ENCODE measurements around the gene SCYL3. TPM values are rescaled to one million over a fixed set of nuclear protein-coding genes. Genes with fewer than 3 reads are reported as not detected.
"Not testable (repeated sequence)": the region's sequence is repeated elsewhere in the genome, so short reads cannot be mapped to it uniquely, and the experiment has no call there.

The SCYL3 gene, protein sequence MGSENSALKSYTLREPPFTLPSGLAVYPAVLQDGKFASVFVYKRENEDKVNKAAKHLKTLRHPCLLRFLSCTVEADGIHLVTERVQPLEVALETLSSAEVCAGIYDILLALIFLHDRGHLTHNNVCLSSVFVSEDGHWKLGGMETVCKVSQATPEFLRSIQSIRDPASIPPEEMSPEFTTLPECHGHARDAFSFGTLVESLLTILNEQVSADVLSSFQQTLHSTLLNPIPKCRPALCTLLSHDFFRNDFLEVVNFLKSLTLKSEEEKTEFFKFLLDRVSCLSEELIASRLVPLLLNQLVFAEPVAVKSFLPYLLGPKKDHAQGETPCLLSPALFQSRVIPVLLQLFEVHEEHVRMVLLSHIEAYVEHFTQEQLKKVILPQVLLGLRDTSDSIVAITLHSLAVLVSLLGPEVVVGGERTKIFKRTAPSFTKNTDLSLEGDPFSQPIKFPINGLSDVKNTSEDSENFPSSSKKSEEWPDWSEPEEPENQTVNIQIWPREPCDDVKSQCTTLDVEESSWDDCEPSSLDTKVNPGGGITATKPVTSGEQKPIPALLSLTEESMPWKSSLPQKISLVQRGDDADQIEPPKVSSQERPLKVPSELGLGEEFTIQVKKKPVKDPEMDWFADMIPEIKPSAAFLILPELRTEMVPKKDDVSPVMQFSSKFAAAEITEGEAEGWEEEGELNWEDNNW
- 4.4 and 7.5 TPM in 2 replicates for total RNA-seq

DNA sequence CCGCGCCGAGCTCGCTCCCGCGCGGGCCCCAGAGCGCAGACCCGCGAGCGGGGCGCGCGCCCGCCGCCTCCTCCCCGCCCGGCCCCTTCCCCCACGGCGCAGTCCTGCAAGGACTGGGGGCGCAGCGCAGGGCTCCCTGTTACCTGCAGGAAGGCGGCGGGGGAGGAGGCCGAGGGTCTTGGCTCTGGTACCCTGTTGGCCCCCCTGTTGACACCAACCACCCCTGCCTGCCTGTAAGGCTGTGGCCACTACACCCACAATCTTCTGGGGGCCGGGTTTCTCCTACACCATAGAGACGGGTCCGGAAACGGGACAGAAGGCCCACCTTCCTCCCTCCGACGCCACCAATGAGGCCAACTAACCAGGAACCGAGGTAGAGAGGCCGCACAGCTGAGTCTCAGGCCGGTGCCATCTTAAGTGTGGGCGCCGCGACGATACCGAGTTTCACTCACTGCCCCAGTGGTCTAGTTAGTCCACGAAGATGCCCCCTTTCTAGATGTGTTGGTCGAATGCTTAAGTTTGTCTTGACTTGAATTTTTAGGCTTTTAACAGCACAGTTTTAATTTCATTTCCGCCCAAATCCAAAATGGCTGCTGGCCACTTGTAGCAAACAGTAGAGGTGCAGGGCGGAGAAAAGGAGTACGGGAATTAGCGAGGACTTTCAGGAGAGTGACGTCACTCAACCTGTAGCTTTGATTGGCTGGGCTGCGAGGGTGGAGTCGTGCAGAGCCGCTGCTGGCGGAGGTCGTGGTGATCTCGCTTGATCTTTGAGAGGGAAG is at the start of gene SCYL3:
Gene SCYL3, minus strand, starts transcription at position 252 of the 779 bp plus-strand sequence. CDS start 5,056 bp downstream, outside the sequence.
- DNase-seq (ENCODE audit: low read depth in 2 of 2): peak; percentile 98

DNA sequence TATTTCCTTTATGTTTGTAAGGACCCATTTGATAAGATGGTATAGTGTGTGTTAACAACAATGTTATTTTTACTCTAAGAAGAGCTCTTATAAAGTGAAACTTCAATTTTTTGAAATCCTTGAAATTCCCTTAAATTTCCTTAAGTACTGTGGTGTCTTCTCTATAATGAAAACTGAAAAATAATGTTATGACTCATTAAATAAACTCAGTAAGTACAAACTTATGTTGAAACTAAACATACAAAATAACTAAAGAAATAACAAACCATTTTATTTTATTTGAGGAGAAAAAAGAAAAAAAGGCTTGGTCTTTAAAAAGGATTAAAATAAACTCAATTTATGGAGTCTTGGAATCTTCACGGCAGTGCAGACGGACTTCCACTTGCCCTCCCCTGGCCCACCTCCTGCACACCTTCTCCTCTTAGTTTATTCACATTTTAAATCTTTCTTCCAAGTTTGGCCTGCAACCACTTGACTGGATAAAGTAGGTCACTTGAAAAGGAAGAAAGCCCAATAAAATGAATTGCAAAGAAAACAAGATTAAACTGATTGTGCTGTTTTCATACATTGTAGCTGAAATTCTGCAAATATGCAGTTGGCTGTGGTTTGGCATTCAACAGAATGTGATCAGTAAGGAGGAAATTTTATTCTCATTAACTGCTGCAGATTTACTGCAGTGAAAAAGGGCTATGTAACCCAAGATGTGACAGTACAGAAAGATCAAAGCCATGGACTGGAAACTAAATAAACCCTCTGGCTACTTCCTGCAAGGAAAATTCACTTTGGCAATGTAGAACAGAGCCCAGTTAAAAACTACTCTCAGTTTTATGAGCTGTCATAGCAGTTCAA is 48.5 kb upstream of the SCYL3 start:
- peak in 1 of 2 donors; percentile 3 for DNase-seq (ENCODE audit: low read depth in 2 of 2)

DNA sequence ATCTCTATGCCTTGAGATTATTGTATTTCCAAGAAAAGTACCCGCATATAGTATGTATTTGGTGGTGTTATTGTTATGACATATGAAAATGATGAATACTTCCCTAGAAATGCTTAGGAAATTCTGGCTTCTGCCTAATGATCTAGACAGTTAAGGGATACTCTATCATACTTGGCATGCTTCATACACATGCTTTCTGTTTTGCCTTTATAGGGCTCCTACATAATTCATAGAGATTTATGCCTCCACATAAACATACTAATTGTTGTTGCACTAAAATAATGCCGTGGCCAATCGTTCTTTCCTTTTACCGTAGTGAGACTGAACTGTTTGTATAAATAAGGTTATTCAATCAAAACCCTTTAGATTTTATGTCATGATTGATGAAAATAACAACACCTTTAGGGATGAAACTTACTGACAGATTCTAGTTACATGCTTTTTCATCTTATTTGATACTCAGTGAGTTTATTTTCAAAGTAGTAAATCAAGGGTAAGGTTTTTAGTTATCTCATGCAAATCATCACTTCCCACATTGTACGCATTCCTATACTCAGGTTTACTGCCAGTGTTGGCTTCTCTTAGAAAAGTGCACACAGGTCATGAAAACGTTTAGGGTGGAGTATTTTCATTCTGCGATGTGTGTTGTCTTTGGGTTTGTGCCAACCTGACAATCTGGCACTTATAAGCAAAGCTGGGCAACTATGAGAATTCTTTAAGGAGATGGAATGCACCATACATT is 40.5 kb upstream of the SCYL3 start:
- peak; percentile 51 to 57 for DNase-seq (ENCODE audit: low read depth in 2 of 2)

DNA sequence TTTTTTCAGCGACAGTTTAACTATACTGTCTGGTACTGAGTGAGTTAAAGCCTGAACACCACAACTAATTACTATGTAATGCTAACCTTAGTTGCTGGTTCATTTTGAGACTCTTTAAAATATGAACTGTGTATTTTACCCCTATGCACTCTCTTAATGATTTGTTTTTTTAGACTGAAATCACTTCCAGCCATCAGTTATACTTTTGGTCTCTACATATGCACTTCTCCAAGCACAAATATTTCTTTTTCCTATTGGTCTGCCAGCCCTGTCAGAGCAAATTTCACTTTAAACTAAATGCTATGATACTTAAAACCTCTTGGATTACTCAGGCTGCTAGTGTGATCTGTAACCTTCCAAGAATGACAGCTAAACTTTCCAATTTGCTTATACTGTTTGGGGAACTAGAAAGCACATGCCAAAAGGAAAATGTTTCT is 38.1 kb upstream of the SCYL3 start:
- DNase-seq (ENCODE audit: low read depth in 2 of 2): peak in 1 of 2 donors; percentile 3

DNA sequence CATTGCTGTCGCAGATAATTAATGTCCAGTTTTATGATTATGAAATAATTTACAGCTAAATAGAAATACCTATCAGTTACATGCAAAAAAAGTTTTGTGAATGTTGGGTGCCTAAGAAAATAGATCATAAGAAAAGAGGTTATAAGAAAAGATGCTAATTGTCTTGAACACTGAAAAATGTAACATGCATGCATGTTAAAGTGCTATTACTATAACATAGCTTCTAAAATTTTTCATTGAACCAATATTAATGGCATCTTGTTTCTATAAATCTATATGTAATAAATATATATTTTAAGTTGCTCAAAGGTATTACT is 35.5 kb upstream of the SCYL3 start:
- no peak for DNase-seq (ENCODE audit: low read depth in 2 of 2)

DNA sequence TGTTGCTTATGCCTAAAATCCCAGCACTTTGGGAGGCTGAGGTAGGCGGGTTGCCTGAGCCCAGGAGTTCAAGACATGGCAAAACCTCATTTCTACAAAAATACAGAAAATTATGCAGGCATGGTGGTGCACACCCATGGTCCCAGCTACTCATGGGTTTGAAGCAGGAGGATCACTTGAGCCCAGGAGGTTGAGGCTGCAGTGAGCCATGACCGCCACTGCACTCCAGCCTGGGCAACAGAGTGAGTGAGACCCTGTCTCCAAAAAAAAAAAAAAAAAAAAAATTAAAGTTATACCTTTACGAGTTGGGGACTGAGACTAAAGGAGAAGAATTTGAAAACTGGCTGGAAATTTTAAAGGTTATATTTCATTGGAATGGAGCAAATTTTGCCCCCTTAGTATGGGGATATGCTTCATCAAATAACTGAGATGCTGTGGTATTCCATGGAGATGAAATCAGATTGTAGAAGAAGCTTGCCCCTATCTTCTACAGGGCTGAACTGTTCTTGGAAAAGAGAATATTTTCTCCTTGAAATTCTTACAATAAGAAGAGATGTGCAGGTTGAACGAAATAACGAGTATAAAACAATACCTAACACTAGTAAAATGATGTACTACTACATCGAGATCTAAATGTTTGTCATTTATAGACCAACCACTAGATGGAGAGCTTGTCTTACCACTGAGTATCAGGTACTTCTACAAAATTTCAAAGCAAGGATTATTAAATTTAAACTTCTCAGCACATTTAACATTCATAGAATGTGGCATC is 34.9 kb upstream of the SCYL3 start:
- DNase-seq (ENCODE audit: low read depth in 2 of 2): peak; percentile 64 to 73

DNA sequence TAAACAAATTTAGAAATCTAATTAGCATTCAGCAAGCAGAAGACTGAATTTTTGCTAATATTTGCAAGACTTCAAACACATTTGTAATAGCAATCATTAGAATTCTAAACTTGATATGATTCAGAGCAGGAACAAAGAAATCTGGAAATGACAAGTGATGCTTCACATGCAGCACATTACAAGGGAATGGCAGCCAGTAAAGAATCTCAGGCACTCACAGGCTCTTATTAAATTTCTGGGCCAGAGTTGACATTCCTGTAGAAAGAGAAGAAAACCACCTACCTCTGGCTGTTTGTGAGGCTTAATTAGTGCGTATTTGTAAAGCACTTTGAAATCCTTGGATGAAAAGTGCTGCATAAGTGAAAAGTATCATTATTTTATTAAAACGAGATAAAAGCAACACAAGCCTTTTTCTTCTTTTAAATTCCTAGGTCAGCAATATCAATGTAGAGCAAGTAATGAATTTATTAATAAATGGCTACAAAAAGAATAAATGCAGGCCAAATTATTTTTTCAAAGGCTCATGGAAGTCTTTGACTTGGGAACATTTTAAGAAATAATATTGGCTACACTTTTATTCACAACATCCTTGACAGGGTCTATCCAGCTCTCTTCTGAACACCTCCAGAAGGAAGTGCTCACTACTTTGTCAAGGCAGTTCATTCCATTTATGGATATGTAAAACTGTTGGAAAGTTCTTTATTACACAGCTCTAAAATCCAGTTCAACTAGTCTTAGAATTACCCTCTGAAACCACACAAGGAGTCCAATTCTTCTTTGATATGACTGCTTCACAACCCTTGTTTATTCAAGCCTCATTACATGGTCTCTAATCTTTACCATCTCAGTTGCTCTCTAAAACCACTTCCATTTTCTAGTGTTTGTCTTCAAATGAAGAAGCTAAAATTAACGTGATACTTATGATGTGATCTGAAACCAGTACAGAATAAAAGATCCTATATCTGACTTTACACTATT is 32.1 kb upstream of the SCYL3 start:
- no peak for DNase-seq (ENCODE audit: low read depth in 2 of 2)

DNA sequence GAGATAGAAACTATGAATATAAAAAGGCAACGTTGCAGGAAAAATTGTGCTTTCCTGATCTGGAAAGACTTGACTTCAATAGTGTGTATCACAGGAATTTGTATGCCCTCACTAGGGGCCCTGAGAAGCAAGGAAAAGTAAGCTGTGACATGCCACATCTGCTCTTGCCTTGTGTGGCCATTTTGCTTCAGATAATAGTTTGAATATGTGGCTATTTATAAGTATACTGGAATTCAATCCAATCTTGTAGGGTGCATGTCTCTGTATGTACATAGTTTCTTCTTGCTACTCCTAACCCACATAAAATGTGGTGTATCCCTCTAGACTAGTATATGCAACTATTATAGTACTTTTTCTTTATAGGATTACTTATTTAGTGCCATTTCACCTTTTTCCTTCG is 31.1 kb upstream of the SCYL3 start:
- DNase-seq (ENCODE audit: low read depth in 2 of 2): no peak

DNA sequence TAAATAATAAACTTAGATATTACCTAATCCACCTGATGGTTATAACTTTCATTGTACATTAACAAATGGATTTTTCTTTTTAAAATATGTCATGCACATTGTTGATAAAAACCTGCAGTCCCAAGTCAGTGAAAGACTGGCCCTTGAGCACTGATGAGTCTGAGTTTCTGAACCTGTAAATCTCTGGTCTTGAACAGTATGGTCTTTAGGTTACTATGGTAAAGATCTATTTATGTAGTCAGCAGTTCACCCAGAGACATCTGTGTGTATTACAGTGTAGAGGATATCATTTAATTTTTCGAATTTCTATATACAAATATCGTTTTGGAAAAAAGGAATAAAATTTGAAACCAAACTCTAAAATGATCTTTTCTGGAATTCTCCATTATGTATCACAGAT is 30.4 kb upstream of the SCYL3 start:
- DNase-seq (ENCODE audit: low read depth in 2 of 2): no peak

DNA sequence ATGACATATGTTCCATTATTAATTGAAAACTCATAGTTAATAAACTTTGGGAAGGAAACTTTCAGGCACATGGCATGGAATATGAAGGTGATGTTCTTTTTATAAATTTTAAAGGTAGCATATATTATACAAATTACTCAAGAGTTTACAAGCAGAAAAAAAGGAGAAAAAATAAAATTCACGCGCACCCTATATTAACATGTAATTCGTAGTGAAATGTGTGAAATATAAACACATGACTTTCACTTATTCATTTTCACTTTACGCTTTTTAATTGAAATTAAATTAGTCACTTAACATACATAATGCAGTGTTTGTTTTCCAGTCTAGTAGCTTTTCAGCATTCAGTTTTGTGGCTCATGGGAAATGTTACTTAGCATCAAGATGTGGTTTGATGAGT is 27.4 kb upstream of the SCYL3 start:
- no peak for DNase-seq (ENCODE audit: low read depth in 2 of 2)

DNA sequence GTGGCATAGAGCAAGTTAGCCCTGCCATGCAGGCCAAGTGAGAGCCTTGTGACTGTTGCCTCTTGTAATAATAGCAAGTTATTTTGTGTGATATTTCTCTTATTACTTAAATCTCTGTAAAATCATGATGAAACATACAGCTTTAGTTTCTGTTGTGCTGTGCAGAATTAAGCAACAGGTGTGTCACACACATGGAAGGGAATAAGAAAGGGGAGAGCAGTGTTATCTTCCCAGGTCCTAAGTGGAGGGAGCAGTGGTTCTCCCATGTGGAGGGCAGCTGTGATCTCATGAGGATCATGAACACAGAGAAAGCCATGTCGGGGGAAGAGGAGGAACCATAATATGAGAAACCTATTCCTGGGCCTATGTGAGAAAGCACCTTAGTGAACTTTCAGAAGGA is 25.2 kb upstream of the SCYL3 start:
- DNase-seq (ENCODE audit: low read depth in 2 of 2): no peak

DNA sequence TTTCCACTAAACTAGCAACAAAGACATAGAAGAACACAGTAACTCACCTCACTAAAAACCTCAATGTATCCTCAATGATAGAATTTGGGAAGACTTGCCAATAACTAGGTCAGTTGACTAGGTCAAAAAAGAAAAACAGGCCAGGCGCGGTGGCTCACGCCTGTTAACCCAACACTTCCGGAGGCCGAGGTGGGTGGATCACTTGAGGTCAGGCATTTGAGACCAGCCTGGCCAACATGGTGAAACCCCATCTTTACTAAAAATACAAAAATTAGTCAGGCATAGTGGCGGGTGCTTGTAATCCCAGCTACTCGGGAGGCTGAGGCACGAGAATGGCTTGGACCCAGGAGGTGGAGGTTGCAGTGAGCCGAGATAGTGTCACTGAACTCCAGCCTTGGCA is 24.5 kb upstream of the SCYL3 start:
- DNase-seq (ENCODE audit: low read depth in 2 of 2): not testable (repeated sequence)

DNA sequence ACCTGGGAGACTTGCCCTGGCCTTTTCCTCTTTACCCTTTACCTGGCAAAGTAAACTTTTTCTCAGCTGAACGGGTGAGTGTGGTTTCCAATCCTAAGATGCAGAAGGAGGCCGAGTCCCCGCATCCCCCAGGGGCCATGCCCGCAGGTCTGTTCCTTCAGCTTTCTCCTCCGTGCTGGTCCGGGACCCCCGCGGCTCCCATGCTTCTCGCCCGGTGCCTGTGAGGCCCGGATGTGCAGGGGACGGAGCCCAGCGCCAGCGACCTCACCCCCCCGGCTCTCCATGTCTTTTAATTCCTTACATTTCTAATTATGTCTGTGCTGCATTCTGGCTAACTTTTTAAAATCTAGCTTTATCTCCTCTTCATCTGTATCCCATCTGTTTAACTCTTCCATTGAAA is 21.5 kb upstream of the SCYL3 start:
- DNase-seq (ENCODE audit: low read depth in 2 of 2): no peak

DNA sequence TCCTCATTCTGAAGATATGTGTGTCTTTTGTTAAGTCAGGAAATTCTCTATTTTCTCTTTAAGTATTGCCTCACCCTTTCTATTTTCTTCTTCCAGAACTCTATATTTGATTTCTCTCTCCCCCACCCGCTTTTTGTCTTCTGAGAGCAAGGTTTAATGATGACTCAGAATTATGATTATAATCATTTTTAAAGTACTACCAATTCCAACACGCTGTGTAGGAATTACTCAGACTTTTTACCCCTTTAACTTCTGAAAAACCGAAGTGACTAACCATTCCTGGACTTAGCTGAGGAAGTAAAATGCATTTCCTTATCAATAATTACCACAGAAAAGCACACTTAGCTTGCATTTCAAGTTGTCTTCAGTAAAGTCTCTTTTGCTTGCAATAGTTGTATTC is 20.8 kb upstream of the SCYL3 start:
- DNase-seq (ENCODE audit: low read depth in 2 of 2): peak in 1 of 2 donors; percentile 26

DNA sequence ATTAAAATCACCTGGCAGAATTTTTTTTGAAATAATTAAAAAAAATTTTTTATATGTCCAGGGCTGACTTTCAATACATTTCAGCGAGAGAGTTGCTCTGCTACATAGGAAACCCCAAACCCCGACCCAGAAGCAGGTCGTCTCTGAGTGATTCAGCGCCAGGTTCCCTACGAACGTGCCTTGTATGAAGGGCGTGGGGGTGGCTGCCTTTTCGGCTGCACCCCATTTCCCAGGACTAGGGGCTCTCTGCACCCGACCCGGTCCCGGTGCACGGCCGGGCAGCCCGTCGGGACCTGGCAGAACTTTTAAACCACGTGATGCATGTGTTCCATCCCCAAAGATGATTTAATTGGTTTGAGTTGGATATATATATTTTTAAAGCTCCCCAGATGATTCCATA is 15.8 kb upstream of the SCYL3 start:
- no peak for DNase-seq (ENCODE audit: low read depth in 2 of 2)

DNA sequence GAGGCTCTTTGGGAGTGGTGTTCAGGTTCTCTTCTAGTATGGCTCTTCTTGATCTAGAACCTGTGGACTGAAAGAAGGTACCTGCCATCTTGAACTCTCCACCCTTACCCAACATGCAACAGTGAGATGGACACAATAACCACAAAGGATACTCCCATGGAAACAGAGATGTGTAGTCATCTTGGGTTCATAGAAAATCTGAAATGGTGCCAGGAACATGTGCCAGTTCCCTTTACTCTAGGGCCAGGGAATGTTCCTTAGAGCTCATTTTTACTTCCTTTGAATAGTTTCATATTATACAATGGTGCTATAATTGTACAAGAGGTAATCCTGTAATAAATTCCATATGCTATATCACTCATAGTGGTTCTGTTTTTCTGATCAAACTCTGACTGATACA is 13.2 kb upstream of the SCYL3 start:
- DNase-seq (ENCODE audit: low read depth in 2 of 2): peak in 1 of 2 donors; percentile 61

DNA sequence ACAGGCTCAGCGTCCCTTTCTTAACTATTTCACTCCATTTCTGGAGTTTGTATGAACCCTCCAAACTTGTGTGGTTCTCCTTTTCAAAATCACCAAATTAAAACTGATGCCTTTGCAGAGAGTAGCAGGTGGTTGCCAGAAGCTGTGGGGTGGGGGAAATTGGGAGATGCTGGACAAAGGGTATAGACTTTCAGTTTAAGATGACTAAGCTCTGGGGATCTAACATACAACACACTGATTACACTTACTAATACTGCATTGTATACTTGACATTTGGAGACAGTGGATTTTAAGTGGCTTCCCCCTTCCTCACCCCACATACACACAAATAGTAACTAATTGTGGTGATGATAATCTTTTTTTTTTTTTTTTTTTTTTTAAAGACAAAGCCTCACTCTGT is 11.1 kb upstream of the SCYL3 start:
- no peak for DNase-seq (ENCODE audit: low read depth in 2 of 2)

DNA sequence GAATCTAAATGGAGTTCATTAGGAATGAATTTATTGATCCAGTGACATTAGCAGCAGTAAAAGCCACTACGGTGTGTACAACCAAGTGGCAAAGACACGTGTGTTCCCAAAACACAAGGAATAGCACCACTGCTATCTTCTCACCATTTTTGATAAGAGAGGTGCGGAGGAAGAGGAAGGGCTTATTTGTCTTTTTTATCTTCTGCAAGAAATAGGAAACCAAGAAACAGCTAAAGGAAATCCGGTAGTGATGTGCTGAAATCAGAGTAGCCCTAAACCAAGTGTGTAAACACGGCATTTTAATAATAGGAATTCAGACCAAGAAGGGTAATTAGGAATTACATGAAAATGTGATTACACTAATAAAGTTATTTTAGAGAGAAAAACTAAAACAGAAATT is 9.1 kb upstream of the SCYL3 start:
- DNase-seq (ENCODE audit: low read depth in 2 of 2): no peak

DNA sequence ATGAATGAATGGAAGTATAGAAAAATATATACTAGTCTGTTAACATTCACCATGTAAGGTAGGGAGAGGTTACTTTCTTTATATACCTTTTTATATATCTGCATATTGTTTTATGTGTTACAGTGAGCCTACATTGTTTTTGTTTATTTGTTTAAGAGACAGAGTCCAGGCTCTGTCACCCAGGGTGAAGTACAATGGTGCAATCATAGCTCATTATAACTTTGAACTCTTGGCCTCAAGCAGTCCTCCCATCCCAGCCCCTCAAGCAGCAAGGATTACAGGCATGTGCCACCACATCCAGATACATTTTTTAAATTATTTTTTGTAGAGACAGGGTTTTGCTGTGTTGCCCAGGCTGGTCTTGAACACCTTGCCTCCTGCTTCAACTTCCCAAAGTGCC is 7.4 kb upstream of the SCYL3 start:
- no peak for DNase-seq (ENCODE audit: low read depth in 2 of 2)
